PC-9 (cell line): Measurements from ENCODE around the gene POLR2F.

ENCODE experiments used
- EZH2 ChIP-seq: fragments of 200-600 bp; sonication (generic); IDR thresholded peaks from 2 replicates; pipeline ENCODE4 v1.8.0; 2017; ENCODE audit warnings: antibody characterized with exemption, low read depth
- TF ChIP-seq, protein P1 (sequence below): fragments of 200-600 bp; sonication (generic); conservative IDR thresholded peaks from 2 replicates; pipeline ENCODE4 v1.6.1; 2017; ENCODE audit warnings: mixed run types, antibody characterized with exemption, mild to moderate bottlenecking, moderate library complexity

DNA sequence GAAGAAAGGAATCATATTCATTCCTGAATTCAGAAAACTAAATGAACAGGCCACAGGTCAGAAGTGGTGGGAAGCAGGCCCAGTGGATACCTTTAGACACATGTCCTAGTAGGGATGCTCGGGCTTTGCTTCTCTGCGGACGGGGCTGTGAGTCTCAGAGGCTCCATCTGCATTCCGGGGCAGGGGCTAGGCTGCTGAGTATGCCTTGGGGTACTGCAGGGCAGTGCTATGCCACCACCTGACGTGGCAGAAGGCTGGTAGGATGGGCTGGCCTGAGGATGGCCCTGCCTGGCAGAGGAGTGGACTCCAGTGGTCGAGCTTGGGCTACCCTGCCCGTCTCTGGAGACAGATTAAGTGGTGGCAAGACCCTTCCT is 9.7 kb upstream of the POLR2F start:
- TF ChIP-seq, protein P1, sequence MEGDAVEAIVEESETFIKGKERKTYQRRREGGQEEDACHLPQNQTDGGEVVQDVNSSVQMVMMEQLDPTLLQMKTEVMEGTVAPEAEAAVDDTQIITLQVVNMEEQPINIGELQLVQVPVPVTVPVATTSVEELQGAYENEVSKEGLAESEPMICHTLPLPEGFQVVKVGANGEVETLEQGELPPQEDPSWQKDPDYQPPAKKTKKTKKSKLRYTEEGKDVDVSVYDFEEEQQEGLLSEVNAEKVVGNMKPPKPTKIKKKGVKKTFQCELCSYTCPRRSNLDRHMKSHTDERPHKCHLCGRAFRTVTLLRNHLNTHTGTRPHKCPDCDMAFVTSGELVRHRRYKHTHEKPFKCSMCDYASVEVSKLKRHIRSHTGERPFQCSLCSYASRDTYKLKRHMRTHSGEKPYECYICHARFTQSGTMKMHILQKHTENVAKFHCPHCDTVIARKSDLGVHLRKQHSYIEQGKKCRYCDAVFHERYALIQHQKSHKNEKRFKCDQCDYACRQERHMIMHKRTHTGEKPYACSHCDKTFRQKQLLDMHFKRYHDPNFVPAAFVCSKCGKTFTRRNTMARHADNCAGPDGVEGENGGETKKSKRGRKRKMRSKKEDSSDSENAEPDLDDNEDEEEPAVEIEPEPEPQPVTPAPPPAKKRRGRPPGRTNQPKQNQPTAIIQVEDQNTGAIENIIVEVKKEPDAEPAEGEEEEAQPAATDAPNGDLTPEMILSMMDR = no peak
- no peak for TF ChIP-seq EZH2
